ENCODE measurements around the gene FRYL. TPM values are rescaled to one million over a fixed set of nuclear protein-coding genes. Genes with fewer than 3 reads are reported as not detected.

Gene FRYL
- total RNA-seq, 4 donors from 2014 or later: 43.2 to 92.5 (median 62.1) TPM

- no peak overlapping the region for H3K27ac ChIP-seq
- TF ChIP-seq POLR2AphosphoS5 (IDR thresholded peaks at IDR 0.05): no peak
- TF ChIP-seq CTCF (IDR thresholded peaks at IDR 0.05): no peak
- no peak for TF ChIP-seq EP300 (IDR thresholded peaks at IDR 0.05)
- no peak for TF ChIP-seq POLR2A (IDR thresholded peaks at IDR 0.05)
- no peaks in the 10 kb centered on the region for H3K9me3 ChIP-seq
- ATAC-seq: no peak
- WGBS, 2 donors (ENCODE audit: low coverage in 1 of 2): 93 to 96% methylated on average over 5 of the region's 5 CpGs
- H3K27me3 ChIP-seq: no peaks in the 10 kb centered on the region
- peaks cover 0 to 99% of the 10 kb centered on the region in 2 donors for H3K36me3 ChIP-seq
- no peak overlapping the region for H3K4me3 ChIP-seq
- H3K4me1 ChIP-seq: no peaks in the 10 kb centered on the region
Observed at GRCh38 chr4:48565362-48566033, 214.6 kb downstream of the FRYL start.

GRCh38 chr4:48564151-48564550 is 215.9 kb downstream of the FRYL start:
- H3K27me3 ChIP-seq: no peaks in the 10 kb centered on the region
- H3K4me1 ChIP-seq: no peaks in the 10 kb centered on the region
- no peaks in the 10 kb centered on the region for H3K9me3 ChIP-seq
- peaks cover 0 to 97% of the 10 kb centered on the region in 2 donors for H3K36me3 ChIP-seq
- no peak for ATAC-seq
- TF ChIP-seq POLR2AphosphoS5 (IDR thresholded peaks at IDR 0.05): no peak
- TF ChIP-seq CTCF (IDR thresholded peaks at IDR 0.05): no peak
- no peak for TF ChIP-seq POLR2A (IDR thresholded peaks at IDR 0.05)
- TF ChIP-seq EP300 (IDR thresholded peaks at IDR 0.05): no peak
- 83 to 87% methylated on average over 1 to 3 of the region's 3 CpGs for WGBS, 2 donors (ENCODE audit: low coverage in 1 of 2)
- H3K4me3 ChIP-seq: no peak overlapping the region
- H3K27ac ChIP-seq: no peak overlapping the region

DNA sequence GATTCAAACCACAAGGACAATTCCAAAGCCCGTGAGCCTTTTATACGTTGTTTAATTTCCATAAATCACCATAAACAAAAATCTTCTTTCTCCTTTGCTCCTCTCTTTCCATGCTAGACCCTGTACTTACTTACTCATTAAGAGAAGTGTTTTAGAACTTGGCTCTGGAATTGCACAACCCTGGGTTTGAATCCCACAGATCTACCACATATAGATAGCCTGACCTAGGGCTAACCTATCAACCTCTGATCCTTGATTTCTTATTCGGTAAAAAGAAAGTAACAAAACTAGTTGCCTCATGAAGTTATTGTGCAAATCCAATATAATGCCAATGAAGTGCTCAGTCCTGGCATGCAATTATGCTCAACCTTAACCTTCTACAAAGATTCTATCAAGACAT is 221.3 kb downstream of the FRYL start:
- Histone ChIP-seq H3K36me3 (peaks cover 0 to 96% of the 10 kb centered on the region in 2 donors), H3K27ac (no peak overlapping the region), H3K27me3 (no peaks in the 10 kb centered on the region), H3K9me3 (no peaks in the 10 kb centered on the region), H3K4me1 (no peaks in the 10 kb centered on the region), H3K4me3 (no peak overlapping the region)
- TF ChIP-seq CTCF (IDR thresholded peaks at IDR 0.05) (no peak), POLR2AphosphoS5 (IDR thresholded peaks at IDR 0.05) (no peak), POLR2A (IDR thresholded peaks at IDR 0.05) (no peak)
- 91 to 97% methylated on average over 2 to 3 of the region's 3 CpGs for WGBS, 2 donors (ENCODE audit: low coverage in 1 of 2)
- ATAC-seq: no peak

DNA sequence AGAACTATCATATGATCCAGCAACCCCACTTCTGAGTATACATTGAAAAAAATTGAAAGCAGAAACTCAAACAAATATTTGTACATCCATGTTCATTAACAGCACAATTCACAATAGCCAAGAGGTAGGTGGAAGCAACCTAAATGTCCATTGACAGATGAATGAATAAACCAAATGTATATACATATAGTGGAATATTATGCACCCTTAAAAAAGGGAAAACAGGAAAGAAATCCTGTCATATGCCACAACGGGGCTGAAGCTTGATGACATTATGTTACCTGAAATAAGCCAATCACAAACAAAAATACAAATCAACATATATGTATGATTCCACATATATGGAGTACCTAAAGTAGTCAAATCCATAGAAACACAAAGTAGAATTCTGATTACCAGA is 222.1 kb downstream of the FRYL start:
- H3K27me3 ChIP-seq: no peaks in the 10 kb centered on the region
- H3K4me3 ChIP-seq: no peak overlapping the region
- TF ChIP-seq POLR2A (IDR thresholded peaks at IDR 0.05) (no peak), EP300 (IDR thresholded peaks at IDR 0.05) (no peak), CTCF (IDR thresholded peaks at IDR 0.05) (no peak), POLR2AphosphoS5 (IDR thresholded peaks at IDR 0.05) (no peak)
- peaks cover 0 to 96% of the 10 kb centered on the region in 2 donors for H3K36me3 ChIP-seq
- no peaks in the 10 kb centered on the region for H3K4me1 ChIP-seq
- no peak for ATAC-seq
- WGBS, 2 donors (ENCODE audit: low coverage in 1 of 2): 94 to 100% methylated on average over 1 of the region's 1 CpG
- no peak overlapping the region for H3K27ac ChIP-seq
- H3K9me3 ChIP-seq: no peaks in the 10 kb centered on the region

- Histone ChIP-seq H3K27ac (no peak overlapping the region), H3K4me1 (no peaks in the 10 kb centered on the region), H3K27me3 (no peaks in the 10 kb centered on the region), H3K9me3 (no peaks in the 10 kb centered on the region), H3K36me3 (peaks cover 0 to 96% of the 10 kb centered on the region in 2 donors), H3K4me3 (no peak overlapping the region)
- ATAC-seq: no peak
- TF ChIP-seq POLR2A (IDR thresholded peaks at IDR 0.05) (no peak), CTCF (IDR thresholded peaks at IDR 0.05) (no peak), POLR2AphosphoS5 (IDR thresholded peaks at IDR 0.05) (no peak), EP300 (IDR thresholded peaks at IDR 0.05) (no peak)
- 90 to 94% methylated on average over 7 to 8 of the region's 8 CpGs for WGBS, 2 donors (ENCODE audit: low coverage in 1 of 2)
Observed at GRCh38 chr4:48557478-48557877, 222.6 kb downstream of the FRYL start.
